Measurements from ENCODE around the gene BDKRB2.

BDKRB2 gene

GRCh38 chr14:96255501-96256366 lies 51.1 kb downstream of the BDKRB2 start, which contains the start of gene BDKRB1:
Gene BDKRB1, plus strand, starts transcription at chr14:96256210. Its CDS starts 7,473 bp downstream, at chr14:96263683.
- DNase-seq: no peak

- DNase-seq: no peak
Measured at GRCh38 chr14:96256407-96256806, 51.8 kb downstream of the BDKRB2 start.

GRCh38 chr14:96257056-96257455 lies 52.4 kb downstream of the BDKRB2 start:
- DNase-seq: no peak

GRCh38 chr14:96257900-96258299 lies 53.3 kb downstream of the BDKRB2 start:
- no peak for DNase-seq

GRCh38 chr14:96260341-96260821 lies 55.7 kb downstream of the BDKRB2 start:
- DNase-seq: no peak

GRCh38 chr14:96261053-96261452 lies 56.4 kb downstream of the BDKRB2 start:
- DNase-seq: no peak

GRCh38 chr14:96261772-96262655 lies 57.4 kb downstream of the BDKRB2 start:
- no peak for DNase-seq

GRCh38 chr14:96263347-96264199 lies 58.9 kb downstream of the BDKRB2 start:
- DNase-seq: no peak

GRCh38 chr14:96264200-96264553 lies 59.5 kb downstream of the BDKRB2 start:
- no peak for DNase-seq

- no peak for DNase-seq
Measured at GRCh38 chr14:96264853-96265252, 60.2 kb downstream of the BDKRB2 start.

- DNase-seq: no peak
Measured at GRCh38 chr14:96265383-96266095, 60.9 kb downstream of the BDKRB2 start.

GRCh38 chr14:96267336-96267735 lies 62.7 kb downstream of the BDKRB2 start:
- no peak for DNase-seq

- no peak for DNase-seq
Measured at GRCh38 chr14:96267916-96268315, 63.3 kb downstream of the BDKRB2 start.

GRCh38 chr14:96268431-96269358 lies 64.1 kb downstream of the BDKRB2 start:
- DNase-seq: no peak

- DNase-seq: no peak
Measured at GRCh38 chr14:96269359-96269710, 64.7 kb downstream of the BDKRB2 start.

- no peak for DNase-seq
Measured at GRCh38 chr14:96270565-96271420, 66.2 kb downstream of the BDKRB2 start.

- no peak for DNase-seq
Measured at GRCh38 chr14:96271421-96271762, 66.8 kb downstream of the BDKRB2 start.

- no peak for DNase-seq
Measured at GRCh38 chr14:96272777-96273473, 68.3 kb downstream of the BDKRB2 start.

- no peak for DNase-seq
Measured at GRCh38 chr14:96273629-96274028, 69.0 kb downstream of the BDKRB2 start.
